HG03460 (cell line): Measurements from ENCODE around the gene VRK2.
"Not testable (repeated sequence)": the region's sequence is repeated elsewhere in the genome, so short reads cannot be mapped to it uniquely, and the experiment has no call there.

Source experiments
- ATAC-seq: cut with Tn5 transposase; IDR thresholded peaks from one replicate; pipeline ENCODE4 v1.9.1; 2021; ENCODE audit not compliant: unreplicated experiment

Gene VRK2

GRCh38 chr2:58052978-58053377 is 6.4 kb downstream of the VRK2 start:
- no peak for ATAC-seq

DNA sequence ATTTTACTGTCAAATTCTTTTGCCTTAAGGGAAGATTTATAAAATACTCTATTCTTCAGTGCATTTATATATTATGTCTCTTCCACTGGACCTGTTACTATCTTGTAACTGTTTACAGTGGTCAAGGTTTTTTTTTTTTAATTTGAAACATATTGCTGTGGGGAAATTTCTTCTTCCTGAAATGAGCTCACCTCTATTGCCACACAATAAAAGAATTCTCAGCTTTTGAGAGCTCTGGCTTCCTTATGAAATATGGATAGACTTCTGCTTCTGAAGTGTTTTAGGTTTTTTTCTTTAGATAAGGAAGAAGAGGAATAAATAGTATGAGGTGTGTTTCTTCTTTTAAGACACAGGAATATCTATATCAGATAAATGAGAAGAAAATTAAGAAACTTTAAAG is 7.7 kb downstream of the VRK2 start:
- ATAC-seq, result no peak

DNA sequence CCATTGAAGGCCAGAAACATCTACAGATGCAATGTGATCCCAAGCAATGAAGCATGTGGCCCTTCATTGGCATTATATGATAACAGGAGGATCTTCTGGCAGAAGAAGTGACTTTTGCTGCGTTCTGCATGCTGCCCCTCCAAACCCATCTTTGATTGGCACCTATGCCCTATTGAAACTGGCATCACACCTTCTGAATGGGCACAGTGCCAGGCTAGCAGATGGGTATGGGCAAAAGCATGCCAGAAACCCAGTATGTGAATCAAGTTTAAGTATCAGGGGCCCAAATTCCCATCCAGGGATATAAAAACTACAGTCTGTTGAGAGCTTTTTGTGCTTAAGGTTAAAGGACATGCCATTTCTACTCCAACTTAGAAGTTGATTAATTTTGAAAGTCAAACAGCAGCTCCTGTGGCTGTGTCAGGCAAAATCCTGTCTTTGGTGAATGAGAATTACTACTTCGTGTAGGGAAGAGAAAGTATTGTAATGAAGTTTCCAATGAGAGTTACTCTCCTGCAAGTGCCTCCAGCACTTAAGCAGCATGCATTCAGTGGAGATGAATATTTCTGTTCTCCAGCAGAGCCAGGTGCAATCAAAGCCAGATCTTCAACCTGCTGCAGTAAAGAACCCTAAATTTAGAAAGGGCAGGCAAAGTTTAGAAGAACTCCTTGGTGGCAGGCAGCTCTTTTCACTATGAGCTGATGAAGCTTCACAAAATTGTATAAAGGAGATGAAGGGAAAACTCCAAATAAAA is 8.6 kb downstream of the VRK2 start:
- no peak for ATAC-seq

- ATAC-seq, result no peak
Measured at GRCh38 chr2:58056192-58056916, 9.7 kb downstream of the VRK2 start.

GRCh38 chr2:58057707-58058530 is 11.3 kb downstream of the VRK2 start:
- no peak for ATAC-seq

- ATAC-seq, result no peak
Measured at GRCh38 chr2:58063641-58064040, 17.0 kb downstream of the VRK2 start.

DNA sequence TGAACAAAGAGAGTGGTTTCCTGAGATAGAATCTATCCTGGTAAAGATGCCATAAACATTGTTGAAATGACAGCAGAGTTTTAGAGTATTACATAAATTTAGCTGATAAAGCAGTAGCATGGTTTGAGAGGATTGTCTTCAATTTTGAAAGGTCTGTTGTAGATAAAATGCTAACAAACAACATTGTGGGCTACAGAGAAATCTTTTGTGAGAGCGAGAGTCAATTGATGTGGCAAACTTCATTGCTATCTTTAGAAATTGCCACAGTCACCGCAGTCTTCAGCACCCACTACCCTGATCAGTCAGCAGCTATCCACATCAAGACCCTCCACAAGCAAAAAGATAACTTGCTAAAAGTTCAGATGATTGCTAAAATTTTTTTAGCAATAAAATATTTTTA is 17.5 kb downstream of the VRK2 start:
- no peak for ATAC-seq

DNA sequence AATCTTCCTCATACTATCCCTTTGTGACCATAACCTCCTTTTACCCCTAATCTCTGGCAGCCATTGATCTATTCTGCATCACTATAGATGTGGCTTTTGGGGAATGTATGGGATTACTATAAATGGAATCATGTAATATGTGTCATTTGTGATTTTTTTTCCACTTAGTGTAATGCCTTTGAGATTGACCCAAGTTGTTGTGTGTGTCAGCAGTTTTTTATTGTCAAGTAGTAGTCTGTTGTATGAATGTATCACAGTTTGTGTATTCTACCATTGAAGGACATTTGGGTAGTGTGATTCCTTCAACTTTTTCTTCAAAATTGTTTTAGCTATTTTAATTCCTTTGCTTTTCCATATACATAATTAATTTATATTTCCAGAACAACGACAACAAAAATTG is 18.6 kb downstream of the VRK2 start:
- ATAC-seq, result no peak

DNA sequence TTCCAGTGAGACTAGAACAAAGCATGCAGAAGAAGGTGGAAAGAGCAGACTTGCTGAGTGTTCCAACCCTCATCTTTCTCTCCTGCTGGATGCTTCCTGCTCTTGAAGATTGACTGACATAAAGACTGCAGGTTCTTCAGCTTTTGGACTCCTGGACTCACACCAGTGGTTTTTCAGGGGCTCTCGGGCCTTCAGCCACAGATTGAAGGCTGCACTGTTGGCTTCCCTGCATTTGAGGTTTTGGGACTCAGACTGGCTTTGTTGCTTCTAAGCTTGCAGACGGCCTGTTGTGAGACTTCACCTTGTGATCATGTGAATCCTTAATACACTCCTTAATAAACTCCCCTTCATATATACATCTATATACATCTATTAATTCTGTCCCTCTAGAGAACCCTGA is 20.4 kb downstream of the VRK2 start:
- no peak for ATAC-seq

DNA sequence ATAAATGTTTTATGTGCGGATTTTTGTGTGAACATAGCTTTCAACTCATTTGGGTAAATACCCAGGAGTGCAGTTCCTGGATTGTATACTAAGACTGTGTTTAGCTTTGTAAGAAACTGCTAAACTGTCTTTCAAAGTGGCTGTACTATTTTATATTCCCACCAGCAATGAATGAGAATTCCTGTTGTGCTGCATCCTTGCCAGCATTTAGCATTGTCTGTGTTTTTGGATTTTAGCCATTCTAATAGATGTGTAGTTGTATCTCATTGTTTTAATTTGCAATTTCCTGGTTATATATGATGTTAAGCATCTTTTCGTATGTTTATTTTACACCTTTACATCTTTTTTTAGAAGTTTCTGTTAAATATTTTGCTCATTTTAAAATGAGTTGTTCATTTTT is 24.2 kb downstream of the VRK2 start:
- ATAC-seq, result no peak

DNA sequence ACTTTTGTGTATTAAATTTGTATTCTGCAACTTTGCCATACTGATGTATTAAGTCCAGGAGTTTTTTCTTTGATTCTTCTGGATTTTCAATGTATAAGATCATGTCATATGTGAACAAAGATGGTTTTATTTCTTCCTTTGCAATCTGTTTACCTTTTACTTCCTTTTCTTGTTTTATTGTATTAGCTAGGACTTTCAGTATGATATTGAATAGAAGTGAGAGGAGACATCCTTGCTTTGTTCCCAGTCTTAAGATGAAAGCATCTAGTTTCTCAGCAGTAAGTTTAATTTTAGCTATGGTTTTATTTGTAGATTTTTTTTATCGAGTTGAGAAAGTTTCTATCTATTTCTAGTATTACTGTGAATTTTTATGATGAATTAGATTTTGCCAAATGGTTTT is 25.5 kb downstream of the VRK2 start:
- ATAC-seq, result no peak

DNA sequence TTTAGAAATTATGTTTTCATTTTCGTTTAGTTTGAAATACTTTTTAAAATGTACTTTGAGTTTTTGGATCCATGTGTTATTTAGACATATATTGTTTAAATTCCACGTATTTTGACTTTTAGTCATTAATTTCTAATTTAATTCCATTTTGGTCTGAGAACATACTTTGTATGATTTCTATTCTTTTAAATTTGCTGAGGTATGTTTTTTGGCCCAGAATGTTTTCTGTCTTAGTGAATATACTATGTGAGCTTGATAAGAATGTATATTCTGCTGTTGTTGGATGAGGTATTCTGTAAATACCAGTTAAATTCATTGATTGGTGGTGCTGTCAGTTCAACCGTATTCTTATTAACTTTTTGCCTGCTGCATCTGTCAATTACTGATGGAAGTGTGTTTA is 26.4 kb downstream of the VRK2 start:
- ATAC-seq, result no peak

DNA sequence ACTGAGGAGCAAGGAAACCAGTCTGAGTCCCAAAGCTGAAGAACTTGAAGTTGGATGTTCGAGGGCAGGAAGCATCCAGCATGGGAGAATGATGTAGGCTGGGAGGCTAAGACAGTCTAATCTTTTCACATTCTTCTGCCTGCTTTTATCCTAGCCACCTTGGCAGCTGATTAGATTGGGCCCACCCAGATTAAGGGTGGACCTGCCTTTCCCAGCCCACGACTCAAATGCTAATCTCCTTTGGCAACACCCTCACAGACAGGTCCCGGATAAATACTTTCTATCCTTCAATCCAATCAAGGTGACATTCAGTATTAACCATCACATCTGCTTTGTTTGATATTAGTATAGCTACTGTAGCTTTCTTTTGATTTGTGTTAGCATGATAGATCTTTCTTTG is 27.1 kb downstream of the VRK2 start:
- ATAC-seq, result no peak

GRCh38 chr2:58081000-58081399 is 34.4 kb downstream of the VRK2 start:
- ATAC-seq, result no peak

GRCh38 chr2:58089081-58089480 is 42.5 kb downstream of the VRK2 start:
- ATAC-seq, result no peak

- ATAC-seq, result not testable (repeated sequence)
Measured at GRCh38 chr2:58092772-58093171, 46.2 kb downstream of the VRK2 start.

GRCh38 chr2:58097025-58097424 is 50.4 kb downstream of the VRK2 start:
- no peak for ATAC-seq

- no peak for ATAC-seq
Measured at GRCh38 chr2:58098254-58099095, 51.9 kb downstream of the VRK2 start.

DNA sequence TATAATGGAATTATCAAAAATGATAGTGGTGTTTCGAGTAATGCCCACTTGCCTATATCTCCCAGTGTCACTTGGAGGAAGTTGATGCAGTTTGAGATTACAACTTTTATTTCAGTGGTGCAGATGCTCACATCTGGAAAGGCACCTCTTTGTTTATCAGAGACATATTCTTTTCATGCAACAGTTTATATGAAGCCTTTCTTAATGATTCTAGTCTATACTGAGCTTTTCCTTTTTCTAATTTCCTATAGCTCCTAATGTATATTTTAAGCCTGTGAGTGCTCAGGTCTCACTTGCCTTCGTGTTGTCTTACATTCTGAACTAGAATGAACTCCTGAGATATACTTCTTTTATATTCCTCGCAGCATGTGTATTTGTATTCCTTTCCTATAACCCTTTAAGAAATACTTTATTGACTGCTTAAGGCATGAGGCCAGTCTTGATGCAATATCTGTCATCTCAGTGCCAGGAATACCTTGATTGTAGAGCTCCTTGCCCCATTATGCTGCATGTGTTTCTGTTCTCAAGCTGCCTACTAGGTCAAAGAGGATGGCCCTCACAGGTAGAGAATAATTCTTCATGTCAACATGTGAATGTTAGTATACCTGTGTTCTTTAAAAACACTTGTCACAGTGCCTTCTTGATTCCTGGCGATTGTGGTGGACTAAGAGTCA is 52.6 kb downstream of the VRK2 start:
- ATAC-seq, result no peak

DNA sequence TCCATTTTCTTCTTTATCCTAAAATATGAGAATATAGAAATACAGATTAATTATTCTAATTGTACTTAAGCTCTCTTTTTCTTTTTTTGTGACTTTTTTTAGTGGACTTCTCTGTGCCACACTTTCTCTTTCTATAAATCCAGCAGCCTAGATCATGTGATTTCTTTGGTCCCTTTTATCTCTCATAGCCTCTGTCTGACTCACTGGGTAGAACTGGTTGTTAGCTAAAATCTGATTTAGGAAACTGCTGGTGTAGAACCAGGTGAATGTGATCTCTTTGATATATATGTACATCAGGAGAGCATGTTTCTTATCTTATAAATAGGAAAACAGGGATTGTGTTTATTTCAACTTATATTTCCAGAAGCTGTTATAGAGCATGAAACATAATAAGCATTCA is 54.9 kb downstream of the VRK2 start:
- no peak for ATAC-seq
